Measurements from ENCODE around the gene ZNF451.

The ZNF451 gene

DNA sequence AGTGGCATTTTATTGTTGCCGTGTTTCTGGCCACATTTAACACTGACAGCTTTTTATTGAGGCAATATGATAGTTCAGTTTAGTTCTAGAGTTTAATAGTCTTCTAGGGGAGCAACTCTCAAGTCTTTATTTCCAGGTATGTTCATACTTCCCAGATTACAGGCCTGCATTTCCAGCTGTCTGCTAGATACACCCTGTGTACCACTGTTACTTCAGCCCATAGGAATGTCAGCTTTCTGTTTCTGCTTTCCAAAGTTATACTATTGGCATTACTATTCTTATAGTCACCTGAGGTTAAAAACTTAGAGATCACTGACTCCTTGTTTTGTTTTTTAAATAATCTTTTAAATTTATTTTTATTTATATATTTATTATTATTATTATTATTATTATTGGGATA lies 7.6 kb downstream of the ZNF451 start:
- DNase-seq = no peak

DNA sequence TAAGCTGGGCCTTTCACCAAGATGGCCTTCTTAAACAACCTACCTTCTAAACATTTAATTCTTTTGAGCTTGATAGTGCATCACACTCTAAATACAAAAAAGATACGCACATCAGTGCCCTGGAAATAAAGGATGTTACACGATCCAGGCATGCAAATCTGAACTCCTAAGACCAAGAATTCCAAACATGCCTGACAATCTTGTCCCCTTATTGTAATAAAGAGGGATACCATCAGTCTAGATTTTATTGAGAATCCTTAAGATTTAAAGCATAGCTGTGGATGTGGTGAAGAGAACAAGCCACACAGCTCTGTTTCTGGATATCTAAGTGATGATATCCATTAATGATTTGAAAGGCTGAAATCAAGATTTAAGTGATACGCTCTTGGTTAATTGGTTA lies 13.0 kb downstream of the ZNF451 start:
- DNase-seq = no peak

DNA sequence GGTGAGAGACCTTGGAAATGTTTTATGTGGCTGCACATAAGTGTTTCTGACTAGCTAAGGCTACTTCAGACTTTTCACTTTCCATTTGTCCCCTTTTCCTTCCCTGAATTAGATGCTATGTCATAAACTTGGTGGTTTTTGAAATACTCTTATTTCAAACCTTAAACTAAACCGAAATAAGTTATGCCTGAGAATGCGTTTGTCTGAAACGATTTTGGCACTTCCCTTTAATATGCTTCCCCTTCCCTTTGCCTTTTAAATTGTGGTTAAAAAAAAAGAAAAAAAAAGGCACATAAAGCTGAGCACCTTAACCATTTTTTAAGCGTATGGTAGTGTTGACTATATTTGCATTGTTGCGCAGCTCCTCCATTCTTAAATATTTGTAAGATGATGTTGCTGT lies 14.3 kb downstream of the ZNF451 start:
- DNase-seq = no peak

- DNase-seq = no peak
These were observed 17.0 kb downstream of the ZNF451 start for GRCh38 chr6:57106990-57107389.

GRCh38 chr6:57108691-57109090 lies 18.7 kb downstream of the ZNF451 start:
- no peak for DNase-seq

GRCh38 chr6:57109880-57110279 lies 19.9 kb downstream of the ZNF451 start:
- DNase-seq = no peak

- no peak for DNase-seq
These were observed 23.1 kb downstream of the ZNF451 start for GRCh38 chr6:57113105-57113504.

- no peak for DNase-seq
These were observed 26.8 kb downstream of the ZNF451 start for GRCh38 chr6:57116776-57117175.

DNA sequence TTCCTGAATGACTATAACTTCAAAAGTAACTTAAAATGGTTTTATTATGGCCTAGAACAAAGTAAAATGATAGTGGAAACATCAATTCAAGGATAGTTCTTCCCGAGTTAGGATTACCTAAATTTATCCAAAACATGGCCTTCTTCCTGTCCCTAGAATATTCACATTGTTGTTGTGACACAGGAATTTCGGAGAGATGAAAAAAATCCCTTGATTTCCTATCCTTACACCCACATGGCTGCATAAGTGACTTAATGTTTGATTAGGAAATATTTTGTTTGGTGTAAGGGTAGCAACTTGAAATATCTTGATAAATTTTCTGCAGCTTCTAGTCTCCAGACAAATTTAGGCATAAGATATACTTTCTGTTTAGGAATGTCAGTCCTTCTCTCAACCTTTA lies 27.8 kb downstream of the ZNF451 start:
- DNase-seq = no peak

DNA sequence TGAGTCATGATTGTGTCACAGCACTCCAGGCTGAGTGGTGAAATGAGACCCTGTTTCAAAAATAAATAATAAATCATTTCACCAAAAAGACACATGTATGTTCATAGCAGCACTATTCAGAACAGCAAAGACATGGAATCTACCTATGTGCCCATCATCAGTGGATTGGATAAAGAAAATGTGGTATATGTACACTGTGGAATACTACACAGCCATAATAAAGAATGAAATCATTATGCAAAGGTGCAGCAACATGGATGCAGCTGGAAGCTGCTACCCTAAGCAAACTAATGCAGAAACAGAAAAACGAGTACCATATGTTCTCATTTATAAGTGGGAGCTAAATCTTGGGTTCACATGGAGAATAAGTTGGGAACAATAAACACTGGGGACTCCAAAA lies 33.1 kb downstream of the ZNF451 start:
- DNase-seq = no peak

DNA sequence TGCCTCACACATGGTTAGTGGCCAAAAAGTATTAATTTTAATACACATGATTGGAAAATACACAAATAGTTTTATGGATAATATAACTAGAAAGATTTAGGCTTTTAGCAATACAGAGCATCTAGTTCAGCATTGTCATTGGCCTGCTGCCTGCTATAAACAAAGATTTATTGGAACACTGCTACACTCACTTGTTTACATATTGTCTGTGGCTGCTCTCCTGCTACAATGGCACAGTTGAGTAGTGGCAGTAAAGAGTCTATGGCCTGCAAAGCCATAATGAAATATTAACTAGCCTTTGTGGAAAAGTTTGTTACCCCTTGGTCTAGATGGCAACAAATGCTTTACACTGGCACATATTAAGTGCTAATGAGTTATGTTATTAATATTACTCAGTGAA lies 37.8 kb downstream of the ZNF451 start:
- no peak for DNase-seq

GRCh38 chr6:57130661-57131177 lies 40.7 kb downstream of the ZNF451 start:
- DNase-seq = no peak

DNA sequence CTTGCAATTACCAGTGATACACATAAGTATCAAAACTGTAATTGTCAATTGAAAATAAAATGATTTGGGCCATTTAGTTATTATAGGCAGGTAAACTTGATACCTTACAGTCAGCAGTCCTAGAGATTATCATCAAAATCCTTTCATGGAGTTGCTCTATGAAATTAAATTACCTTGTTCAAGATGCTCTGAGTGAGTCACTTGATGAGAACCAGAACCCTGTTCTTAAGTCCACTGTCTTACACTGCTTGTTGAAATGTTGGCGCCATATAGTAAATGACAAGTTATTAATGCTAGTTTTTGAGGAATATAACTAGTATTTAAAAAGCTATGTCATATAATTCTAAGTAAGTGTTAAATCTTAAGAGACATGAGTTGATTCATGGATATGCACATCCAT lies 45.0 kb downstream of the ZNF451 start:
- no peak for DNase-seq

GRCh38 chr6:57135885-57136284 lies 45.9 kb downstream of the ZNF451 start:
- DNase-seq = no peak

- no peak for DNase-seq
These were observed 47.4 kb downstream of the ZNF451 start for GRCh38 chr6:57137350-57137749.

GRCh38 chr6:57138026-57138425 lies 48.0 kb downstream of the ZNF451 start:
- no peak for DNase-seq

GRCh38 chr6:57141451-57142177 lies 51.6 kb downstream of the ZNF451 start:
- DNase-seq = no peak

DNA sequence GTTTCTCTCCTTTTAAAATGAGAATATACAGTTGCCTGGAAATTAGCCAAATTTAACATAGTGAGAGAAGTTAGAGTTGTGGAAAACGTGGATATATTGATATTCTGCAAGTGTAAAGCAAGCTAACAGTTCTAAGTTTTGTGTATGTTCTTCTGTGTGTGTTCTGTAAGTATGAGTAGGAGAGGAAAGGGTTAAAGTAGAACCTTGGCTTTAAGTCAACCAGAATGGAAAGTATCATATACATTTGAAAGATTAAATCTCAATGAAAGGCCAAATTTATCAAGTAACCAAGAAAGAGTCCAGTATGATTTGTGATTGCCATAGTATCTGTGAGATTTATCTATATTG lies 52.2 kb downstream of the ZNF451 start:
- DNase-seq = no peak

DNA sequence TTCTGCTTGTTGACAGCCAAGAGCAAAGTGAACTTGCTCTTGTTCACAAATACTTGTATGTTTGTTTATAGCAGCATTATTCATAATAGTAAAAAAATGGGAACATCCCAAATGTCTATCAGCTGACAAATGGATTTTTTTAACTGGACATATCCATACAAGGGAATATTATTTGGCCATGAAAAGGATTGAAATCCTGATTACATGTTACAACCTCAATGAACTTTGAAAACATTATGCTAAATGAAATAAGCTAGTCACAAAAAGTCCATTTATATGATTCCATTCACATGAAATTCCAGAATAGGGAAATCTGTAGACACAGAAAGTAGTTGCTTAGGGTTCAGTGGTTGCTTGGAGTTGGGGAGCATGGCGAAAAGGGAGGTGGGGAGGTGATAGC lies 53.7 kb downstream of the ZNF451 start:
- no peak for DNase-seq

DNA sequence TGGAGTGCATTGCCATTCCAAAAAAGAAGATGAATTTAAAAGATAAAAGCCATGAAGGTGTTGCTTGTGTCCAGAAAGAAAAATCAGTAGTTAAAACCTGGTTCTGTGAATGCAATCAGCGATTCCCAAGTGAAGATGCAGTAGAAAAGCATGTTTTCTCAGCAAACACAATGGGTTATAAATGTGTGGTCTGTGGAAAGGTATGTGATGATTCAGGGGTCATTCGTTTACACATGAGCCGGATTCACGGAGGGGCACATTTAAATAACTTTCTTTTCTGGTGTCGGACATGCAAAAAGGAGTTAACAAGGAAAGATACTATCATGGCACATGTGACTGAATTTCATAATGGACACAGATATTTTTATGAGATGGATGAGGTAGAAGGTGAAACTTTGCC lies 57.4 kb downstream of the ZNF451 start:
- DNase-seq = no peak

GRCh38 chr6:57147955-57148858 lies 58.2 kb downstream of the ZNF451 start:
- DNase-seq = no peak

GRCh38 chr6:57158658-57159057 lies 68.7 kb downstream of the ZNF451 start:
- no peak for DNase-seq

DNA sequence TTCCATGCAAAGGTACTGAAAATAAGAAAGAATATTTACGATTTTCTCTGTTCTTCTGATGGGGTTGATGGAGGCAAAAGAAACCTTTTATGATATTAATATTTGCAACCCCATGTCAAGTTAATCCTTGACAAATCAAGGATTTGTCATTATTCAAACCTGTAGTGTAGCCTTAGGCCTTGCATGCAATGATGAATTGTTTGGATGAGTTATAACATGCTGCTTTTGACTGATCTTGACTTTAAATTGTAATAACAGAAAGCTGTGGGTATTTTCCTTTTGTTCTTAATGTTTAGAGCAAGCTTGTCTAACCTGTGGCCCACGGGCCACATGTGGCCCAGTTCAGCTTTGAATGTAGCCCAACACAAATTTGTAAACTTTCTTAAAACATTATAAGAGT lies 69.1 kb downstream of the ZNF451 start:
- DNase-seq = no peak

- DNase-seq = no peak
These were observed 72.0 kb downstream of the ZNF451 start for GRCh38 chr6:57162028-57162427.
